Upper lobe of left lung (tissue), 4 donors: Measurements from ENCODE around the gene OSBPL2.

ENCODE experiments used
- EP300 ChIP-seq, 4 donors: sonication (generic); formaldehyde crosslinking; IDR thresholded peaks; one replicate each; pipeline ENCODE4 v1.5.1; 2017; ENCODE audit warnings: antibody characterized with exemption in 4 of 4, control low read depth in 2 of 4
- POLR2A ChIP-seq, 4 donors: fragments of 450-650 bp; IDR thresholded peaks; one replicate each; pipeline ENCODE4 v1.5.1; 2016 to 2017; ENCODE audit warnings: antibody characterized with exemption in 4 of 4, mild to moderate bottlenecking in 2 of 4
- POLR2AphosphoS5 ChIP-seq, 2 donors: sonication (generic); formaldehyde crosslinking; IDR thresholded peaks; one replicate each; pipeline ENCODE4 v1.5.1; 2017; ENCODE audit warnings: antibody characterized with exemption in 2 of 2
- TF ChIP-seq, protein P1 (sequence below), 6 experiments: fragments of 450-650 bp in 4 of 6; fragments of 200-600 bp in 2 of 6; sonication (generic) in 2 of 6; IDR thresholded peaks; one replicate each; pipeline ENCODE4 v1.5.1; 2016 to 2019; ENCODE audit warnings: antibody characterized with exemption in 6 of 6

- TF ChIP-seq EP300 (IDR thresholded peaks at IDR 0.05) (no peak), POLR2A (IDR thresholded peaks at IDR 0.05) (no peak), POLR2AphosphoS5 (IDR thresholded peaks at IDR 0.05) (no peak)
- TF ChIP-seq, protein P1, sequence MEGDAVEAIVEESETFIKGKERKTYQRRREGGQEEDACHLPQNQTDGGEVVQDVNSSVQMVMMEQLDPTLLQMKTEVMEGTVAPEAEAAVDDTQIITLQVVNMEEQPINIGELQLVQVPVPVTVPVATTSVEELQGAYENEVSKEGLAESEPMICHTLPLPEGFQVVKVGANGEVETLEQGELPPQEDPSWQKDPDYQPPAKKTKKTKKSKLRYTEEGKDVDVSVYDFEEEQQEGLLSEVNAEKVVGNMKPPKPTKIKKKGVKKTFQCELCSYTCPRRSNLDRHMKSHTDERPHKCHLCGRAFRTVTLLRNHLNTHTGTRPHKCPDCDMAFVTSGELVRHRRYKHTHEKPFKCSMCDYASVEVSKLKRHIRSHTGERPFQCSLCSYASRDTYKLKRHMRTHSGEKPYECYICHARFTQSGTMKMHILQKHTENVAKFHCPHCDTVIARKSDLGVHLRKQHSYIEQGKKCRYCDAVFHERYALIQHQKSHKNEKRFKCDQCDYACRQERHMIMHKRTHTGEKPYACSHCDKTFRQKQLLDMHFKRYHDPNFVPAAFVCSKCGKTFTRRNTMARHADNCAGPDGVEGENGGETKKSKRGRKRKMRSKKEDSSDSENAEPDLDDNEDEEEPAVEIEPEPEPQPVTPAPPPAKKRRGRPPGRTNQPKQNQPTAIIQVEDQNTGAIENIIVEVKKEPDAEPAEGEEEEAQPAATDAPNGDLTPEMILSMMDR (IDR thresholded peaks at IDR 0.05): no peak
These were observed 74.7 kb downstream of the OSBPL2 start for GRCh38 chr20:62313021-62313420.
